ENCODE measurements around the gene OR4D2. TPM values are rescaled to one million over a fixed set of nuclear protein-coding genes. Genes with fewer than 3 reads are reported as not detected.

Gene OR4D2
- total and polyA plus RNA-seq, 2 of the 4 experiments (the other 2 are of a cell fraction): not detected

- no peak for DNase-seq
- no peaks in the 10 kb centered on the region for H3K9me3 ChIP-seq (ENCODE audit: control insufficient read depth, insufficient read depth, low read length)
- in situ Hi-C loops (cut with MboI; ENCODE audit: low sequenced_read_pairs): no loop called here
These were observed 25.8 kb downstream of the OR4D2 start, which contains the start of gene EPX for GRCh38 chr17:58192612-58193011. EPX (plus strand) TSS chr17:58192726; CDS start chr17:58192847, 121 bp downstream.

More at GRCh38 chr17:58192612-58193011, 25.8 kb downstream of the OR4D2 start, which contains the start of gene EPX:
- Histone ChIP-seq H3K4me3 (ENCODE audit: insufficient read depth, low read depth, low read length) (no peak within 1 kb of the TSS), H3K4ac (ENCODE audit: low read depth, low read length) (no peak within 1 kb of the TSS), H3K4me2 (ENCODE audit: low read depth, low read length) (no peak within 1 kb of the TSS), H2BK15ac (ENCODE audit: low read depth, low read length) (no peak within 1 kb of the TSS), H2BK20ac (ENCODE audit: low read depth, low read length) (no peak within 1 kb of the TSS), H2AK5ac (ENCODE audit: low read depth, low read length) (no peak within 1 kb of the TSS), H3K27ac (ENCODE audit: insufficient read depth, low read length) (no peak within 1 kb of the TSS), H2AFZ (replicated peaks; ENCODE audit: low read length, poor library complexity) (no peak within 1 kb of the TSS), H3K18ac (ENCODE audit: low read depth, low read length) (no peak within 1 kb of the TSS), H4K20me1 (ENCODE audit: insufficient read depth, low read length) (no peaks in the 10 kb centered on the region), H3K4me1 (ENCODE audit: control insufficient read depth, insufficient read depth, low read length) (no peaks in the 10 kb centered on the region), H3K23ac (ENCODE audit: low read depth, low read length) (no peak within 1 kb of the TSS), H3K36me3 (ENCODE audit: control insufficient read depth, insufficient read depth, low read length) (no peaks in the 10 kb centered on the region), H3K79me1 (ENCODE audit: low read depth in 1 of 2, low read length in 2 of 2) (no peaks in the 10 kb centered on the region), H2BK5ac (ENCODE audit: low read depth, low read length, poor library complexity, severe bottlenecking) (no peak within 1 kb of the TSS), H2AK9ac (replicated peaks; ENCODE audit: low read depth, low read length, poor library complexity) (no peak within 1 kb of the TSS), H3K27me3 (ENCODE audit: control insufficient read depth, insufficient read depth, low read length) (peaks cover 12% of the 10 kb centered on the region), H4K91ac (ENCODE audit: insufficient read depth, low read depth, low read length) (no peak within 1 kb of the TSS), H3K9me1 (ENCODE audit: insufficient read depth, low read length) (peaks cover 4% of the 10 kb centered on the region; the same call in 1 of the 2 replicates), H3K9ac (ENCODE audit: low read depth, low read length) (no peak within 1 kb of the TSS), H4K5ac (ENCODE audit: low read depth, low read length) (no peak within 1 kb of the TSS), H4K8ac (ENCODE audit: low read depth in 2 of 2, low read length in 2 of 2) (no peak within 1 kb of the TSS), H3K14ac (replicated peaks; ENCODE audit: low read depth, low read length) (no peak within 1 kb of the TSS), H3K56ac (ENCODE audit: extremely low read depth, insufficient read depth, low read length) (no peak within 1 kb of the TSS), H2BK120ac (ENCODE audit: low read depth, low read length) (no peak within 1 kb of the TSS)
- no peak for TF ChIP-seq RFX5 (IDR thresholded peaks at IDR 0.05; ENCODE audit: low read depth, low read length)
- dilution Hi-C loops (cut with HindIII; ENCODE audit: low sequenced_read_pairs, unreplicated experiment): no loop called here
- intact Hi-C loops (cut with micrococcal nuclease): no loop called here
- BruUV-seq (replicated peaks): no TSS peak
- WGBS, 2 experiments (ENCODE audit: extremely low coverage in 2 of 2, insufficient read length in 1 of 2): no CpG with 5 or more reads among the region's 6 CpGs
- ChIA-PET CTCF (no interaction called here), POLR2A (ENCODE audit: unreplicated experiment) (no interaction called here)
- no peak for ATAC-seq (ENCODE audit: low read depth)

Data from IMR-90 (cell line).